Upper lobe of left lung (tissue), 4 donors: Measurements from ENCODE around the gene COA3.

Experiments used
- CTCF ChIP-seq, 6 experiments: fragments of 450-650 bp in 4 of 6; fragments of 200-600 bp in 2 of 6; sonication (generic) in 2 of 6; IDR thresholded peaks; one replicate each; pipeline ENCODE4 v1.5.1; 2016 to 2019; ENCODE audit warnings: antibody characterized with exemption in 6 of 6
- POLR2A ChIP-seq, 4 donors: fragments of 450-650 bp; IDR thresholded peaks; one replicate each; pipeline ENCODE4 v1.5.1; 2016 to 2017; ENCODE audit warnings: antibody characterized with exemption in 4 of 4, mild to moderate bottlenecking in 2 of 4
- POLR2AphosphoS5 ChIP-seq, 2 donors: sonication (generic); formaldehyde crosslinking; IDR thresholded peaks; one replicate each; pipeline ENCODE4 v1.5.1; 2017; ENCODE audit warnings: antibody characterized with exemption in 2 of 2

GRCh38 chr17:42767512-42767911, 31.0 kb downstream of the COA3 start:
- TF ChIP-seq CTCF (IDR thresholded peaks at IDR 0.05) (no peak), POLR2A (IDR thresholded peaks at IDR 0.05) (no peak), POLR2AphosphoS5 (IDR thresholded peaks at IDR 0.05) (no peak)
